ENCODE measurements around the gene XYLT1.

XYLT1 gene

DNA sequence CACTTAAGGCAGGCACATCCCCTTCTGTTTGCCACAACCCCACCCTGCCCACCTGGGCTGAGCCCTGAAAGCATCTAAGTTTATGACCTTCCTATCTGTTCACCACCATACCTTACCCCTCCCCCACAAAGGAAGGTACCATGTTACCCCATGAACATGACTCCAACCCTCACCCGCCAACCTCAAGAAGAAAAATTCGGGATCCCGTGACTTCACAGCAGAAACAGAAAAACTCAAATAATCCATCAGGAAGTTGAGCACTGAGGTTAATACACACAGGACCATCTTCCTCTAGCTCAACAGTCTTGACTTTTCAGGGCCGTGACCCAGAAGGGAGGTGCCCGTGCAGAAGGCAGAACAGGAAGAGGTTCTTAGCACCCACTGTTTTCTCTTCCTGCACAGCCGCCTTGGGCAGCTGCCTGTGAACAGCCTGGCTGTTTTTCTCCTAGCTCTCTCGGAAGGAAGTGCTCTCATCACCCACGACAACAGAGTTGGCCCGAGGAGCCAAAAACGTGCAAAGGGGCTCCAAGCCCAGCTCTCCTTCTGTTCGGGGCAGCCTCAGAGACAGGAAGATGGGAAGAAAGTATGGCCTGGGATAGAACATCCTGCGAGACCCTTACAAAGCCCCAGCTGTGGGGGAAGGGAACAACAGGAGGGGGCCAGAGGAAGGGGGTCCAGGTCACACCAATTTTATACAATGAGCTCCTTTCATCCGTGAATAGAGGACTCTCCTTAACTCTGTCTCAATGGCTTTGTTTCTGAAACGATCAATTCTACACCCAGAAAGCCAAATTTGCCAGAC, 101.1 kb downstream of the XYLT1 start:
- peak; percentile 69 for DNase-seq

DNA sequence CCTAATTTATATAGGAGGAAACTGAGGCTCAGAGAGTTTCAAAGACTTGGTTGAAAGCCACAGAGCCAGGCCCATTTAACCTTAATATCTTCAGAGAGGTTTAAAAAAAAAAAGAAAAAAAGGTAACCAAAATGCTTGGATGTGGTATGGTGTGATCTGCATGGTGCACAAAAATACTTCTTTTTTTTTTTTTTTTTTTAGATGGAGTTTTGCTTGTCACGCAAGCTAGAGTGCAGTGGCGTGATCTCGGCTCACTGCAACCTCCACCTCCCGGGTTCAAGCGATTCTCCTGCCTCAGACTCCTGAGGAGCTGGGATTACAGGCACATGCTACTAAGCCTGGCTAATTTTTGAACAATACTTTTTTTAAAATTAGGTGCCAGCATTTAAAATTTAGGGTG, 101.8 kb downstream of the XYLT1 start:
- no peak for DNase-seq

DNA sequence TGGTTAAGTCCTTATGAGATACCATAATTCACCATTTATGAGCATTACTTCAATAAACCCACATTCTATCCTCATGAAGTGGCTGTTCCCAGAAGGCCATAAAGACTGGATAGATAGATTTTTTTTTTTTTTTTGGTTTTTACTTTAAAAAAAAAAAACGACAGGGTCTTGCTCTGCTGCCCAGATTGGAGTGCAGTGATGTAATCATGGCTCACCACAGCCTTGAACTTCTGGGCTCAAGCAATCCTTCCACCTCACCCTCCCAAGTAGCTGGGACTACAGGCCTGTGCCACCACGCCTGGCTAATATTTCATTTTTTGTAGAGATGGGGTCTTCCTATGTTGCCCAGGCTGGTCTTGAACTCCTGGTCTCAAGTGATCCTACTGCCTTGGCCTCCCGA, 102.3 kb downstream of the XYLT1 start:
- DNase-seq = no peak

DNA sequence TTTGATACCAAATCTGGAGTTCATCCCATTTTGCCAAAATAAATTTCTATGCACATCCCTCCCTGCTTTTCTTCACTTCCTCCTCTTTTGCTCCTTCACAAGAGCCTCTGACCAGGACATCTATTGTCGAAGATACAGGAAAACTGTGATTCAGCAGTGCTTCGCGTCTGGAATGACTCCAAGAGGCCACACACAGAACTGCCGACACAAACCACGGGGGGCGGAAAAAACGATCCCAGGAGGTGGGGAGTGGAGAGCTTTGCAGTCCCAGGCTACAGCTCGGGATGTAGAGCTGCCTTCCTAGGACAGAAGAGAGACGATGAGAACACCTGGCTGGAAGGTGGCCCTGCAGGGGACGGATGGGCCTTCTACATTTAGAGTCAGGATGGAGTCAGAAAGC, 102.8 kb downstream of the XYLT1 start:
- DNase-seq = no peak

DNA sequence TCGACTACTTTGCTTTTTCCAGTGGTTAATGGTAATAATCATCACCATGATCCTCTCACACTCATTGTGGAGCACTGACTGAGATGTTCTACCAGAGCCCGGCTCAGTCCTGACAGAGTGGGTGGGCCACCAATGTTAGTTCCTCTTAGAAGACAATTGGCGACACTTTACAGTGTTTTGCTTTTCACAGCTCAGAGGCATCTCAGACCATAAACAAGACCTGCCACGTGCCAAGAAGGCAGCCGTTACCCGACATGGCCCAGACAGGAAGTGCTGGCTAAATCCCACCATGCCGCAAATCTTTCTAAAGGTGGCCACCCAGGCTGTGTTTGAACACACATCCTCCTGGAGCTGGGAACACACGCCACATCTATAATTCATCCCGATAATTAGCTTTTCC, 103.7 kb downstream of the XYLT1 start:
- DNase-seq = no peak

DNA sequence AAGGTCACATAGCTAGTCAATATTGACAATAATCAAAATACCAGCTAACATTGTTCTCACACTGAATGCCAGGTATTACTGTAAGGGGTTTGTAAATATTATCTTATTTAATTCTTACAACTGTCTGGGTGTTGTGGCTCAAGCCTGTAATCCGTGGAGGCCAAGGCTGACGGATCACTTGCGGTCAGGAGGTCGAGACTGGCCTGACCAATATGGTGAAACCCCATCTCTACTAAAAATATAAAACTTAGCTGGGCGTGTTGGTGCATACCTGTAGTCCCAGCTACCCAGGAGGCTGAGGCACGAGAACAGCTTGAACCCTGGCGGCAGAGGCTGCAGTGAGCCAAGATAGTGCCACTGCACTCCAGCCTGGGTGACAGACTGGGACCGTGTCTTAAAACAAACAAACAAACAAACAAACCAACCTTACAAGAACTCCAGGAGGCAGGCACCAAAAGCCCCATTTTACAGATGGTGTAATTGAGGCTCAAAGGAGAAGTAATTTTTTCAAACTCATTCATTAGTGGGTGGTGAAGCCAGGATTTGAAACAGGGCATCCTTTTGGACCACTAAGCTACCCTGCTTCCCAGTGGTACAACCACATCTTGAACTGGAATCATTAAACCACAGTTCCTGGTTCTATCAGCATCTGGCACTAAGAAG, 104.3 kb downstream of the XYLT1 start:
- no peak for DNase-seq

DNA sequence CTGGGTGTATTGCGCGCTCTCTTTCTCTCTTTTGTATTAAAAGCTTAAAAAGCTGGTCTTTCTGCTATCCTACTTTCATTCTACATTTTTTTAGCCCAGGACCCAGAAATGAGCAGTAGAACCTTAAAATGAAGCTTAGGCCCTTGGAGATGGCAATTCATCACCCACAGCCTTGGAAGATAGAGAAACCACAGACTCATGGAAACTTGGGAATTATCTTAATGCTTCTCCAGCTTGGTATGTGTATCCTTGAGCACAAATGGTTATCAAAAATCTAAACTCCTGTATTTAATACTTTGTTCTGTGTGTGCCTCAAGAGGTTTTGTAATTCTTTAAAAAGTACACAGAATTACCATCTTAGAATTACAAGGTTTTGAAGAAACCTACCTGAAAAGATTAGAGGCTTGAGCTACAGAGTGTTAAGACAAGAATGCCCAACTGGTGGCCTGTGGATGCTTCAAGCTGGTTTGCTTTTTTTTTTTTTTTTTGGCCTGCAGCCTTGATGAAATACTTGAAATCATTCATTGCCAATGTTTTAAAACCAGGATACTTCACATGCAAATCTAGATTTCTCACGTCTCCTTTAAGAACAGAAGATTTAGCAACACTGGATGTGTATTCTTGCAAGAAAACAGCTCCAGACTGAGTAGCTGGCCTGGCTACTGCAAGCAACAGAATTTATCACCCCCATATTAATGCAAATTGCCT, 105.0 kb downstream of the XYLT1 start:
- no peak for DNase-seq

DNA sequence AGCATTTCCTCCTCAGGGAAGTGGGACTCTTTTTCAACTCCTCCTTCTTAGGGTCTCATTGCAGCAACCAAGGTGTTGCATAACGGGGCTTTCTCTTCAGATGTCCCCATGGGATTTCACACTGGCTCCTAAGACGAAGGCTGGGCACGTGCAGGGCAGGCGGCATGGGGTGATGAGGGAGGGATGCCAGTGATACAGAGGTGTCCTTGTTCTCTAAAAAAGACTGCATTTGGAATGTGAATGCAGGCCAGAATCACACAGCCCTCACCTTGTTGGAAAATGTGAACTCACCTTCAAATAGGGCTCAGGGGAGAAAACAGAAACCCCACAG, 105.6 kb downstream of the XYLT1 start:
- DNase-seq = no peak

DNA sequence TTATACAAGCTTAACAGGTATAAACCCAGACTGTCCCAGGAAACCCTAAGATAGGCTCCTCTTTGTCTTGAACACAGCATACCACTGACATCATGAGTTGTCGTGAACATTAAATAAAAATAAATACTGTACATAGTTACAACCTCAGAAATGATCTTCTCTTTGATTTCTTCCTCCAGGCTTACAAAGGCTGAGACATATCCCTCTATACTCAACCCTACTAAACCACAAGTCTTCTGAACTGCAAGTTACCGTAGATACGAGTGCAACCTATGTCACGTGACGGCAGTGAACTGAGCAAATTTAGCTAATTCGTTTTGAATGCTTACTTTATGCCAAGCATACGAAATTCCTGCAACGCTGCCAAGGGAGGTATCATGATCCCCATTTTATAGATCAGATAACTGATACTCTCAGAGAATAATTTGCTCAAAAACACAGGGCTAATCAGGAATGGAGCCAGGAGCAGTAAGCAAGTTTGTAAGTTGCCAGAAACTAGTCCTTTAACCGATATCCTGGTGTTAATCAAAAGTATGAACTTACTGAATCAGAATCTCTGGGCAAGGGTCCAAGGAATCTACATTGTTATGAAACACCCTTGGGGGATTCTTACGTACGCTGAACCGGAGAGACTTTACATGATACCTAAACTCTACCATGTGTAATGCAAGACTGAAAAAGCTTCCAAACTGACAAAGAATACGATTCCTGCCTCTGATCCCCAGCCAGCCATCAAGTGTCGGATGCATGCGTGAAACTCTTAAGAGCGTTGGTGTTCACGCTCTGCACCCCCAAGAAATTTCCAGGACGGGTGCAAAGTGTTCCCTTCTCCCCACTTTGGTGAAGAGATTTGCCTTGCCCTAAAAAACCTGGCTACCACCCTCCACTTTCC, 106.2 kb downstream of the XYLT1 start:
- DNase-seq = peak; percentile 49

DNA sequence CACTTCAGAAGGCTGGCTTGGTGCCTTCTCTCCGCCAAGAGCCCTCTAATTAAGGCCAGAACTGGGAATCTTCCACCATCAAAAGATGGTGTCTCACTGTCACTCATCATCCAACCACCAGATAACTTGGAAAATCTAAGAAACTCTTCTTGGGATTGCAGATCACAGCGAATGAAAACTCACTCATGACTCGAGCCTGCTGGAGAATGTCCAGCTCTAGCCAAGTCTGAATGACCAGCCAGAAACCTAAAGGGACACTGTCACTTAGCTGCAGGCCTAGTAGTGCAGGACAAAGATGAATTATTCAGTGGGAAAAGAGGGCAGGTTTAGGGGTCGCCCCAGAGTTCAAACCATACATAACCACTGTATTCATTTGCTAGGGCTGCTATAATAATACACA, 107.8 kb downstream of the XYLT1 start:
- no peak for DNase-seq

DNA sequence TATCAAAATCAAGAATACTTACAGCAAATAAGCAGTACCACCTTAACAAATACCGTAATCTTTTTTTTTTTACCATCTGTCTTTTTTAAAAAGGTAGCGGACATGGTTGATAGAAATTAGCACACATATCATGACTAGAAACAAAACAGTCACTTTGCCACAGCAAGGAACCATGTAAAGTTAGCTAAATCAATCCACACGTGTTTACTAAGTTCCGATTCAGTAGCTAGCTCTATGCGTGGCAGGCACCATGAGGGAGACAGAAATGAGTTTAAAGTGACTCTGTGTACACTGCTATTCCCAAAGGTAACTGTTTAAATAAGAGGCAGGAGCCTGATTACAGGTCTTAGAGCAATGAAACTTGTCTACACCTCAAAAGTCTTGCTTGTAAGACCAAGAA, 108.6 kb downstream of the XYLT1 start:
- no peak for DNase-seq

DNA sequence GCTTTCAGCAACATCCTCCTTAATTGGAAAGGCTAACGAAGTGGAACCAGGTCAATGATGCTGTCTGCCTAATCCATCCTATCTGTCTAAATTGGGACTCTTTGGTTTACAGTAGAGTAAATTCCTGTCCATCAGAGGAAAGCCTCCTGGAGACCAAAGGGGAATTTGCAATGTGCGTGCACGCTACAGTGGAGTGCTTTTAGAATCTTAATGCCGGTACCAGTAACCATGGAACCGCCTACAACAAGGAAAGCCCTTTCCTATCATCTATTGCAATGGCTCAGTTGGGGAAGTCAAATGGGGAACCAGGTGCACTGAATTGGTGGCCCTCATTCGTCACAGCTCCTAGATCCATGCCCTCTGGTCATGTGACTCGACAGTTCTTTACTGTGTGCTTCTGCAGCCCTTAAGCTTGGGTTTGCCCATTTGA, 110.1 kb downstream of the XYLT1 start:
- no peak for DNase-seq

DNA sequence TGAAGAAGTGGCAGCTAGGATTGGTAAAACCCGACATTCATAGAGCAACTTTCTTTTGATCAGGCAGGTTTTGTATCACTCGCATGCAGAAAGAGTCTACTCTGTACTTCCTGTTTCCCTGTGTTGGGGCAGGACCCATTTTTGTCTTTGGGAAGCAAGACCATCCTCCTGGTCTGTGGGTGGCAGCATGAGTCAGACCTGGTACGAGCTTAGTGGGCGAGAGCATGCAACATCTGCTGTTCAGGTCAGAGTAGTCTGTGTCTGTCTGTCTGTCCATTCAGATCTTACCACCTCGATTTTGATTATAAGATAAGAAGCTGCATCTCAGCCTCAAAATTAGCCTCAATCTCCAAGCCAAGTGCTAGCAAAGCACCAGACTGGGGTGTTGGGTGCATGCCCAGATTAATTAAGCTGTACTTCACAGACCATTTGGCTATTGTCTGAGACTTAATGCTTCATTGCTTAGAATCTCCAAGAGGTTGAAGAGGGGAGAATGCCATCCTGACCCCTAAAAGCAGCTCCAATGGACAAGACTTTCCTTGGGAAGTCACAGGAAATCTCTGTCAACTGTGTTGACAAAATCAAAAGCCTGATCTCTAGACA, 110.9 kb downstream of the XYLT1 start:
- peak; percentile 36 for DNase-seq

DNA sequence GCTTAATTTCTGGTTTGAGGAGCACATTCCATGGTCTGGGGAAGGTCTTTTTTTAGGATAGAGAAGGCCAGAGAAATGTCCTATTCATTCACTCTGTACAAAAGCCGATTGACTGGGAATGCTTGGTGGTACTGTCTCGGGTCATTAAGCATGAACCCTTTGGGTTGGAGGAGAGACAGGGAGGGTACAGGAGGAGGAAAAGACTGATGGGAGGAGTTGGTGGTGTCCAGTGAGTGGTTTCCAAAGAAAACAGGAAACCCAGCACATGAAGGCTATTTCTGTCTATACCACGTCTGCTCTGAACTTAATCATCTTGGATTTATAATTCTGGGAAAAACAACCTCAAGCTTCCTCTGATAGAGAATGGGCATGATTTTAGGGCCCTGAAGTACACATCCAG, 111.9 kb downstream of the XYLT1 start:
- DNase-seq = no peak

DNA sequence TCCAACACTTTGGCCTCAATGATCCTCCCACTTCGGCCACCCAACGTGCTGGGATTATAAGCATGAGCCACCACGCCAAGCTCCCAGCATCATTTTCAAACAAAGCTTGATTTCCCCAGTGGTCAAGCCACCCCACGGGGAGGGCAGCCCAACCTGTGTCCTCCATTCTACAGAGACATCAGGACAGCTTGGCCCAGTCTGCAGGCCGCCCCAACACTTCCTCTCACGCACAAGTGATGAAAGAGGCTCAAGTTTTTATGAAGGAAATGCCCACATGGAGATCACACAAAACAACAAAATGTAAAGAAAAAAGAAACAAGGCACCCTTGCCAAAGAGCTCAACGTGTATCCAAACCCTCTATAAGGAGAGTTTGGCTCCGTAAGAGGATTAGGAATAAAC, 112.4 kb downstream of the XYLT1 start:
- DNase-seq = no peak

DNA sequence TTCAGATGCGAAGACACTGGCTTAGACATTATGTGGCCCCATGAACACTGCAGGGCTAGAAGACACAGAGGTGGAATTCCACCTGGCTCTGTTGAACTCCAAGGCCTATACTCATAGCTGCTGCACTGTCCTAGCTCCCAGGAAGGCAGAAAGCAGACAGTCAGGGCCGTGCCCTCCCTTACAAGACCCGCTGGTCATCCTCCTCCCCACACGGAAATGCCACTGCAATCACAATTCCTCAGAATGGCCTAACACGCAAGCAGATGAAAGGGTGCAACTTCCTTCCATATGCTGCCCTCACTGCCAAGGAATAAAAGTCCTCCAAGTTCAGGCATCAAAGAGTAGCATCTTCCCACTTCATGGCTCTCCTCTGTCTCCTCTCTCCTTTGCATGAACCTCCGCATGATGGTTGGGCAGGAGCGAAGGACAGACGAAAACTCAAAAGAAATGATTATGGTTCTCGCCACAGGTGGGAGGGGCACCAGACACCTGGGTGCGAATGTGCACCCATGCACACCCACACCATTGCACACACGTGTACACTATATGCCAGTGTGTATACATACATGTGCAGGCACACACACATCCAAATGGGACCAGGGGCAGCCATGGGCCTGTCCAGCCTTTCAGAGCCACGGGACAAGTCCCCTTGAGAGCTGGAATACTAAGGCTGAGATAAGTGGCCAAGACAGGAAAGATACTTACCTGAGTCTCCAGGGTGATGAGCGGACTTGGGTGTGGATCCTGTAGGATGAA, 113.3 kb downstream of the XYLT1 start:
- DNase-seq = no peak

DNA sequence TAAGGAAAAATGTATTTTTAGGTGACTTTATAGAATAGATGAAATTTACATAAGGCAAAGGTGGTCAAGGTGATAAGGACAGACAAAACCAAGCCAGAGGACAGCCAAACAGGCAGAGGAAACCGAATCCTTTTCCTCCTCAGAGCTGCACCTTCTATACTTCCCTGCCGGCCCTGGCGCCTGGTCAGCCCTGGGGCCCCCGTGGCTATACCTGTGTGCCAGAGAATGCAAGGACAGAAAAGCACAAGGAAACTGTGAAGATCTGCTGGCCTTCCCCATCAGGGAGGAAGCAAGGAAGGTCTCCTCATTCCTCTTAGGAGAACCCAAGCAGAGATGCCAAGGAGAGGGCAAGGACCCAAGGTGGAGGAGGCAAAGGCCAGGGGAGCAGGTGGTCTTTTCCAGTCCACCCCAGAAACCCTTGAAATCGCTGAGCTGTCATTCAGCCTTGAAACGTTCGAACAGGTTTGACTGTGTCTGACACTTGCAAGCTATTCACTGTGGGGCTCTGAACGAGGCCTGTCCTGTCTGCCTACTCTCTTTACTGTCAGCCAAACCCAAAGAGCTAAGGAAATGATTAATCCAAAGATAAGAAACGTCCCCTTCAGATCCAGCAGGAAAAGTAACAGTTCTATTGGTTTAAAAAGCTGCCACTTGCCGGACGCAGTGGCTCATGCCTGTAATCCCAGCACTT, 114.4 kb downstream of the XYLT1 start:
- no peak for DNase-seq

DNA sequence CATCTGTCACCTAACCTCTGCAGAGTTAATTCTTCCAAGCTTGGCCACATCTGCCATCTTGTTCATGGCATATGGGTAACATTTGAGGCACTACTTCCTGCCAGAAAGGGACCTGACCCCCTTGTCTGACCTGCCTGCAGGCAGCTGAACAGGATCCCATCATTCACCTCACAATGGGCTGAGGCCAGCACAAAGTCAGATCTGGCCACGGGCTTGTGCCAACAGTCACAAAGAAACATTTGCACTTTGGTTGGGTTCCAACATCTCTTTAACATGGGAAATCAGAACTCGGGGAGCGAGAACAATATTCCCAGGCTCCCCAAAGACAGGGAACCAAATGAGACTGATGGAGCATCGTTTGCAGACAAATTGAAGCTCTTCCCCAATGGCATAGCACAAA, 116.1 kb downstream of the XYLT1 start:
- no peak for DNase-seq

DNA sequence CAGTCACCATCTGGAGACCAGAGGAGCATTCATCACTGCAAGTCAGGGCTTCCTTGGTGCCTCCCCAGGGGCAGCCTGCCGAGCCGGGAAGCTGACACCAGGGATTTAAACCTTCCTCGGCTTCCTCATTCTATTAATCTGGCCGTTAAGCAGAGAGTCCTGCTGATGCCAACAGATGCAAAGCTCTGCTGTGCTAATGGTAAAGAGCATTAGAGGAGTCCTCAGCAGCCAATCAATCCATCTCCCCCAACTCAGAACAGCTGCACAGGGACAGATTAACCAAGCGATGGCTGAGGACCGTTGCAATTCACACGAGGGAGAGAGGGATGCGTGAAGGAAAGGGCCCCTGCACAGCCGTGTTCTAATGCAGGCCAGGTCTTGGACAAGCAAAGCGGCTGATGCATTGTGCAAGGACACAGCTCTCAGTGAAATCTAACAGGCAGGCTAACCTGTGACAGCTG, 116.6 kb downstream of the XYLT1 start:
- DNase-seq = no peak

DNA sequence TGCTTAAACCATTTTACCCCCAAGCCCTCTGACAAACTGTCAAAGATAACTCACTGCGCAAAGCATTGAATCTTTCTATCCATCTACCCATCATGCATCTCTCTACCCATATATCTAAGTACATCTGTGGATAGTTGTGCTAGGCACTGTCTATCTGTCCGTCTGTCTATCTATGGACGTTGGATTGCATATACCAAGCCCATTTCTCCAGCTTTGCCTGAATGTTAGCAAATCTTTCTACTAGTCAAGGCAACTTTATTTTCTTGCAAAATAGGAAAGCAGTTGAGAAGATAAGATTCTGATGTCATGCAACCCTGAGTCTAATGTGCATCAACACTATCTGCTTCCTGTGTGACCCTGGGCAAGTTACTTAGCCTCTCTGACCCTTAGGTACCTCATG, 117.2 kb downstream of the XYLT1 start:
- no peak for DNase-seq

DNA sequence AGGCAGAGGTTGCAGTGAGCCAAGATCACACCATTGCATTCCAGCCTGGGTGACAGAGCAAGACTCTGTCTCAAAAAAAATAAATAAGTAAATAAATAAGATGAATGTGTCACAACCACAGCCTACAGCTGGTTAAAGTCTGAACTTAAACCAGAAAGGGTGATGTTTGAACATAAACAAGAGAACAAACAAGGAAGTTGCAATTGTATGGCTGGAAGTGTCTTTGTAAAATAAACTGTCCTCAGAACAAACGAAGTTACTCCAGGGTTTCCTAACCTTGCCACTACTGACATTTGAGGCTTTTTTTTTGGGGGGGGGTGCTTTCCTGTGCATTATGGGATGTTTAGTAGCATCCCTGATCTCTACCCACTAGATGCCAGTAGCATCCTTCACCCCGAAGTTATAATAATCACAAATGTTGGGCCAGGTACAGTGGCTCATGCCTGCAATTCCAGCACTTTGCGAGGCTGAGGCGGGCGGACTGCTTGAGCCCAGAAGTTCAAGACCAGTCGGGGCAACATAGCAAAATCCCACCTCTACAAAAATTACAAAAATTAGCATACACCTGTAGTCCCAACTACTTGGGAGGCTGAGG, 119.2 kb downstream of the XYLT1 start:
- no peak for DNase-seq
